ENCODE results near the gene NISCH. TPM values are rescaled to one million over a fixed set of nuclear protein-coding genes. Genes with fewer than 3 reads are reported as not detected.

The NISCH gene
- polyA plus RNA-seq, 1 donor (not counting 4 experiments of a cell fraction or from before 2014, with no cell fraction given): 48.1 TPM

DNA sequence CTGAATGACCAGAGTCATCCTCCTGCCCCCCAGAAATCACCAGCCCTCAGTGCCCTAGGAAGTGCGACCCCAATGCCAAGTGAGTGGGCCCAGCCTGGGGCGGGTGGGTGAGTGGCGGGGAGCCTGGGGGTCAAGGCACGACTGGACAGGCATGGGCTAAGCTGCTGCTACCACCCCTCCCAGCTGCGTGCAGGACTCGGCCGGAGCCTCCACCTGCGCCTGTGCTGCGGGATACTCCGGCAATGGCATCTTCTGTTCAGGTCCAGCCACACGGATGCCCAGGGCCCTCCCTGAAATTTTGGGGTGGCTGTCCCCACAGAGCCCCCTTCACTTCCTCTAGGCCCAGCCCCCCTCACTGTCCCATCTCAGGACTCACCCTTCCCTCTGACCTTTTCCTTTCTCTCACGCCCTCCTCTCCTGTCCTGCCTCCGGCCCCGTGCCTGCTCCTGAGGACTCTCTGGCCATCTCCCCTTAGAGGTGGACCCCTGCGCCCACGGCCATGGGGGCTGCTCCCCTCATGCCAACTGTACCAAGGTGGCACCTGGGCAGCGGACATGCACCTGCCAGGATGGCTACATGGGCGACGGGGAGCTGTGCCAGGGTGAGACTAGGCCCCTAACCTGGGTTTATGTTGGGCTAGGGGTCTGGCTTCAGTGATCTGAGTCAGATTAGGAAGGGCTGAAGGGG, 61.2 kb downstream of the NISCH start:
- Histone ChIP-seq H4K20me1 (ENCODE audit: control insufficient read depth, extremely low read depth, insufficient read depth, low read length) (no peaks in the 10 kb centered on the region), H3K27ac (ENCODE audit: control insufficient read depth, insufficient read depth, low read length) (no peak overlapping the region), H3K27me3 (ENCODE audit: control insufficient read depth, extremely low read depth, insufficient read depth, low read length) (peaks cover 10% of the 10 kb centered on the region), H2AFZ (ENCODE audit: control insufficient read depth, low read length) (no peak overlapping the region), H3K9ac (ENCODE audit: control insufficient read depth, extremely low read depth, insufficient read depth, low read length) (no peak overlapping the region), H3K9me1 (ENCODE audit: control insufficient read depth, extremely low read depth, insufficient read depth, low read length) (no peaks in the 10 kb centered on the region), H3K36me3 (ENCODE audit: control insufficient read depth in 2 of 2, extremely low read depth in 1 of 2, insufficient read depth in 2 of 2, low read length in 2 of 2) (no peaks in the 10 kb centered on the region), H3K79me2 (ENCODE audit: control insufficient read depth, insufficient read depth, low read length) (no peaks in the 10 kb centered on the region), H3K9me3 (ENCODE audit: control insufficient read depth, low read depth, low read length) (no peaks in the 10 kb centered on the region), H3K4me1 (ENCODE audit: control insufficient read depth, extremely low read depth, insufficient read depth, low read length) (no peaks in the 10 kb centered on the region), H3K4me3 (ENCODE audit: control insufficient read depth in 2 of 3, extremely low read depth in 1 of 3, insufficient read depth in 2 of 3, low read depth in 1 of 3, low read length in 3 of 3) (no peak overlapping the region), H3K4me2 (ENCODE audit: control insufficient read depth, extremely low read depth, insufficient read depth, low read depth, low read length) (no peak overlapping the region)
- dilution Hi-C loops (cut with MboI; ENCODE audit: extremely low pct_ligation_motif_present, low sequenced_read_pairs): no loop called here
- FAIRE-seq: no peak
- no peak for DNase-seq (ENCODE audit: low read depth, low spot score)
- no peak for TF ChIP-seq EZH2 (IDR thresholded peaks at IDR 0.05; ENCODE audit: low read length)
- TF ChIP-seq, protein P1, sequence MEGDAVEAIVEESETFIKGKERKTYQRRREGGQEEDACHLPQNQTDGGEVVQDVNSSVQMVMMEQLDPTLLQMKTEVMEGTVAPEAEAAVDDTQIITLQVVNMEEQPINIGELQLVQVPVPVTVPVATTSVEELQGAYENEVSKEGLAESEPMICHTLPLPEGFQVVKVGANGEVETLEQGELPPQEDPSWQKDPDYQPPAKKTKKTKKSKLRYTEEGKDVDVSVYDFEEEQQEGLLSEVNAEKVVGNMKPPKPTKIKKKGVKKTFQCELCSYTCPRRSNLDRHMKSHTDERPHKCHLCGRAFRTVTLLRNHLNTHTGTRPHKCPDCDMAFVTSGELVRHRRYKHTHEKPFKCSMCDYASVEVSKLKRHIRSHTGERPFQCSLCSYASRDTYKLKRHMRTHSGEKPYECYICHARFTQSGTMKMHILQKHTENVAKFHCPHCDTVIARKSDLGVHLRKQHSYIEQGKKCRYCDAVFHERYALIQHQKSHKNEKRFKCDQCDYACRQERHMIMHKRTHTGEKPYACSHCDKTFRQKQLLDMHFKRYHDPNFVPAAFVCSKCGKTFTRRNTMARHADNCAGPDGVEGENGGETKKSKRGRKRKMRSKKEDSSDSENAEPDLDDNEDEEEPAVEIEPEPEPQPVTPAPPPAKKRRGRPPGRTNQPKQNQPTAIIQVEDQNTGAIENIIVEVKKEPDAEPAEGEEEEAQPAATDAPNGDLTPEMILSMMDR (optimal IDR thresholded peaks at IDR 0.05 in 1 of 3, IDR thresholded peaks at IDR 0.05 in 1 of 3, conservative IDR thresholded peaks at IDR 0.05 in 1 of 3; ENCODE audit: extremely low read depth in 1 of 3, insufficient read depth in 2 of 3, low read length in 3 of 3): no peak

- no peak for FAIRE-seq
- Histone ChIP-seq H3K9me1 (ENCODE audit: control insufficient read depth, extremely low read depth, insufficient read depth, low read length) (no peaks in the 10 kb centered on the region), H3K4me3 (ENCODE audit: control insufficient read depth in 2 of 3, extremely low read depth in 1 of 3, insufficient read depth in 2 of 3, low read depth in 1 of 3, low read length in 3 of 3) (no peak overlapping the region), H3K9me3 (ENCODE audit: control insufficient read depth, low read depth, low read length) (no peaks in the 10 kb centered on the region), H3K27ac (ENCODE audit: control insufficient read depth, insufficient read depth, low read length) (no peak overlapping the region), H3K79me2 (ENCODE audit: control insufficient read depth, insufficient read depth, low read length) (no peaks in the 10 kb centered on the region), H3K4me2 (ENCODE audit: control insufficient read depth, extremely low read depth, insufficient read depth, low read depth, low read length) (peak overlapping the region; percentile 32), H3K9ac (ENCODE audit: control insufficient read depth, extremely low read depth, insufficient read depth, low read length) (no peak overlapping the region), H3K27me3 (ENCODE audit: control insufficient read depth, extremely low read depth, insufficient read depth, low read length) (peaks cover 10% of the 10 kb centered on the region), H3K36me3 (ENCODE audit: control insufficient read depth in 2 of 2, extremely low read depth in 1 of 2, insufficient read depth in 2 of 2, low read length in 2 of 2) (no peaks in the 10 kb centered on the region), H4K20me1 (ENCODE audit: control insufficient read depth, extremely low read depth, insufficient read depth, low read length) (peaks cover 1% of the 10 kb centered on the region), H3K4me1 (ENCODE audit: control insufficient read depth, extremely low read depth, insufficient read depth, low read length) (no peaks in the 10 kb centered on the region), H2AFZ (ENCODE audit: control insufficient read depth, low read length) (peak overlapping the region; percentile 15)
- DNase-seq (ENCODE audit: low read depth, low spot score): no peak
- TF ChIP-seq EZH2 (IDR thresholded peaks at IDR 0.05; ENCODE audit: low read length): no peak
- dilution Hi-C loops (cut with MboI; ENCODE audit: extremely low pct_ligation_motif_present, low sequenced_read_pairs): no loop called here
Observed at GRCh38 chr3:52517796-52518722, 62.7 kb downstream of the NISCH start.
